ENCODE results near the gene LOXL1.
"Not testable (repeated sequence)": the region's sequence is repeated elsewhere in the genome, so short reads cannot be mapped to it uniquely, and the experiment has no call there.

Gene LOXL1

GRCh38 chr15:73952913-73953750 is 26.9 kb downstream of the LOXL1 start:
- no peak for DNase-seq (ENCODE audit: low read depth in 2 of 2)

GRCh38 chr15:73954188-73955145 is 28.2 kb downstream of the LOXL1 start:
- no peak for DNase-seq (ENCODE audit: low read depth in 2 of 2)

GRCh38 chr15:73955326-73955725 is 29.1 kb downstream of the LOXL1 start:
- DNase-seq (ENCODE audit: low read depth in 2 of 2) = no peak

GRCh38 chr15:73955861-73956742 is 29.8 kb downstream of the LOXL1 start:
- no peak for DNase-seq (ENCODE audit: low read depth in 2 of 2)

- DNase-seq (ENCODE audit: low read depth in 2 of 2) = peak; percentile 42 to 56
Observed at GRCh38 chr15:73956743-73957135, 30.5 kb downstream of the LOXL1 start.

- DNase-seq (ENCODE audit: low read depth in 2 of 2) = no peak
Observed at GRCh38 chr15:73957276-73957675, 31.0 kb downstream of the LOXL1 start.

- DNase-seq (ENCODE audit: low read depth in 2 of 2) = no peak
Observed at GRCh38 chr15:73957785-73958184, 31.5 kb downstream of the LOXL1 start.

- DNase-seq (ENCODE audit: low read depth in 2 of 2) = no peak
Observed at GRCh38 chr15:73959012-73959581, 32.8 kb downstream of the LOXL1 start.

- no peak for DNase-seq (ENCODE audit: low read depth in 2 of 2)
Observed at GRCh38 chr15:73959801-73960200, 33.5 kb downstream of the LOXL1 start.

- DNase-seq (ENCODE audit: low read depth in 2 of 2) = not testable (repeated sequence)
Observed at GRCh38 chr15:73960472-73961070, 34.3 kb downstream of the LOXL1 start.

- no peak for DNase-seq (ENCODE audit: low read depth in 2 of 2)
Observed at GRCh38 chr15:73962433-73962832, 36.2 kb downstream of the LOXL1 start.

GRCh38 chr15:73964736-73965093 is 38.5 kb downstream of the LOXL1 start:
- DNase-seq (ENCODE audit: low read depth in 2 of 2) = peak; percentile 52 to 58

- no peak for DNase-seq (ENCODE audit: low read depth in 2 of 2)
Observed at GRCh38 chr15:73965094-73965757, 39.0 kb downstream of the LOXL1 start.

- DNase-seq (ENCODE audit: low read depth in 2 of 2) = no peak
Observed at GRCh38 chr15:73965758-73966113, 39.5 kb downstream of the LOXL1 start.

- DNase-seq (ENCODE audit: low read depth in 2 of 2) = no peak
Observed at GRCh38 chr15:73968461-73968860, 42.2 kb downstream of the LOXL1 start.

GRCh38 chr15:73969151-73969759 is 43.0 kb downstream of the LOXL1 start:
- no peak for DNase-seq (ENCODE audit: low read depth in 2 of 2)

- DNase-seq (ENCODE audit: low read depth in 2 of 2) = peak; percentile 67 to 70
Observed at GRCh38 chr15:73972984-73973682, 46.9 kb downstream of the LOXL1 start.

GRCh38 chr15:73973683-73974200 is 47.5 kb downstream of the LOXL1 start:
- DNase-seq (ENCODE audit: low read depth in 2 of 2) = not testable (repeated sequence)

Data from fibroblast of skin of left quadriceps (primary cell).